A172 (cell line): Measurements from ENCODE around the gene SPRYD3. TPM values are rescaled to one million over a fixed set of nuclear protein-coding genes. Genes with fewer than 3 reads are reported as not detected.

ENCODE experiments used
- DNase-seq: peaks from one replicate; pipeline ENCODE4 v3.0.0-alpha.2; 2015; ENCODE audit warnings: low spot score
- total RNA-seq: library from RNA; depleted of rRNA; stranded (reverse); fragments of >200 nt; shearing (Covaris generic); gene quantifications from 2 replicates; pipeline ENCODE4 v1.2.3, GENCODE V29; 2014

SPRYD3 gene
- total RNA-seq, 1 experiment from 2014 or later, result 15.2 TPM

DNA sequence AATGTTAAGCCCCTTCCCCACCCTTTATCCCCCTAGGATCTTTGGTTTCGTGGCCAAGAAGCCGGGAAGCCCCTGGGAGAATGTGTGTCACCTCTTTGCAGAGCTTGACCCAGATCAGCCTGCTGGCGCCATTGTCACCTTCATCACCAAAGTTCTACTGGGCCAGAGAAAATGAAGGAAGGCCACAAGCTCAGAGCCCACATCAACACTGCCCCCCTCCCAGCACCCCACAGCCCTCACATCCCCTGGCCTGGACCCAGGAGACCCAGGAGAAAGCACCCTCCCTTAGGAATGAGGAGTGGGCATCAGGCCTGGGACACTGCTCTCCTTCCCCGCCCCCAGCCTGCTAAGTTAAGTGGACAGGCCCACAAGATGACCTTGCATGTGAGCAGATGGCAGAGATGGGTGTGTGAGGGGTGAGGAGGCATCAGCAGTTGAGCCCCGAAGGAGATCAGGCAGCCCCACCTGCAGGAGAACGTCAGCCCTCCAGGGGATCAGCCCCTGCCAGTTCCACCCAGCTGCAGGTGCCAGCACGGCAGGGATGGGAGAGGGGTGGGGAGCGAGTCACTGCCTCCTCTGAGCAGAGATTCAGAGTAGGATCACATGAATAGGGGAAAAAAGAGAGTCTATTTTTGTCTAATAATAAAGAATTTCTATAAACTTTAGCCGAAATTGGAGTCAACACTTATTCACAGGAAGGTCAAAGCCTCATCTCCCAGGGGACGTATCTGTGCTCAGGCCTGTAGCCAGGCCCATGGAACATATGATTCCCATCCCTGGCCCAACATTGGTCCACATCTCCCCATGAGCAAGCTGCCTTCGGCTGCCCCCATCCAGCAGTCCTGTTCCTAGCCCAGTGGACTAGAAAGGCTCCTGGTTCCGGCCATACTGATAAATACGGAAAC is 15.2 kb downstream of the SPRYD3 start:
- DNase-seq, result peak; percentile 47

DNA sequence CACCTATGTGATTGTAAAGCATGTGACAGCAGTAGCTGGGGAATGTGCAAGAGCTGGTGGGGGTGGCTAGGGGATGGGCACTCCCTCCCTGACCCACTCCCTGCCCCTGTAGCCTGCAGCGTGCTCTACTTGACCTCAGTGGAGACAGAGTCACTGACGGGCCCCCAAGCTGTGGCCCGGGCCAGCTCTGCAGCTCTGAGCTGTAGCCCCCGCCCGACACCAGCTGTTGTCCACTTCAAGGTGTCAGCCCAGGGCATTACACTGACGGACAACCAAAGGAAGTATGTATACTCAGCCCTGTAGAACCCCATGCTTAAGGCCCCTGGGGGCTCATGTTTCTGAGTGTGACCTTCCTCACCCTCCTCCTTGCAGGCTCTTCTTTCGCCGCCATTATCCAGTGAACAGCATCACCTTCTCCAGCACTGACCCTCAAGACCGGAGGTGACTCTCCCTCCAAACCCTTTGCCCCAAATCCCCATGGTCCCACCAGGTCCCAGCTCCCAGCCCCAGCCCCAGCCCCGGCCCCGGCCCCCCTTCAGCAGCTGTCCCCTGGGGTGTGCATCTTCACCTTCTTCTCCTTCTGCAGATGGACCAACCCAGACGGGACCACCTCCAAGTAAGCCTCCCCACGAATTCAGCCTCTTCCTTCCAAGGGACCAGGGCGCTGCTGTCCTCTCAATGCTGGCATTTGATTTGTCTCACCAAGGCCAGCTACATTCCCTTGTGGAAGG is 16.0 kb downstream of the SPRYD3 start:
- DNase-seq, result no peak

DNA sequence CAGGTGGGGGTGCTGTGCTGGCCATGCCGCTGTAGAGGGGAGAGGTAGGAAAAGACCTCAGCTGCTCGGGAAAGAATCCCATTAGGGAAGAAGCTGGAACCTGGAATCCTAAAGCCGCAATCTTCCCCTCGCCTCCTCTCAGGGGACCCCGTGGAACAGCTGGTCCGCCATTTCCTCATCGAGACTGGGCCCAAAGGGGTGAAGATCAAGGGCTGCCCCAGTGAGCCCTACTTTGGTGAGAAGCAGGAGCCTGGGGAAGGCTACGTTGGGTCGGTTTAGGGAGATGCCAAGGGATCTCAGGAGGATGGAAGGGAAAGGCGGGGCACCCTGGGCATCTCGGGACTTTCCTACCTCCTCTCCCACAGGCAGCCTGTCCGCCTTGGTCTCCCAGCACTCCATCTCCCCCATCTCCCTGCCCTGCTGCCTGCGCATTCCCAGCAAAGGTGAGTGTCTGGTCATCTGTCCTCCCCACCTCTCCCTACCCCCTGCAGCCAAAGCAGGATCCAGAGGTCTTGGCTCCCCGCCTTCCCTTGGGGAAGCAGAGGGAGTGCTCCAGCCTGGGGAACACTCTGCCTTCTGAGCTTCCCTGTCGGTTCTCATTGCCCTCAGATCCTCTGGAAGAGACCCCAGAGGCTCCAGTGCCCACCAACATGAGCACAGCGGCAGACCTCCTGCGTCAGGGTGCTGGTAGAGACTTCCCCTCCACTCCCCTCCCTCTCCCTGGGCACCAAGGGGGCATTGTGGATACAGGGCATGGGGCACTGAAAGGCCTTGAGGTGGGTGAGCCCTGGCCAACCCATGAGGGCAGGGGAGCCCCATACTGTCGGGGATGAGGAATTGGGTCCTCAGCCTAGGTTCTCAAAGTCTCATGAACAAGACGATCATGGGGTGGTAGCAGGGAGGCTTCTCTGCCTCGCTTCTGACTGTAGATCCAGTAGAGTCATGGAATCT is 16.9 kb downstream of the SPRYD3 start:
- no peak for DNase-seq

DNA sequence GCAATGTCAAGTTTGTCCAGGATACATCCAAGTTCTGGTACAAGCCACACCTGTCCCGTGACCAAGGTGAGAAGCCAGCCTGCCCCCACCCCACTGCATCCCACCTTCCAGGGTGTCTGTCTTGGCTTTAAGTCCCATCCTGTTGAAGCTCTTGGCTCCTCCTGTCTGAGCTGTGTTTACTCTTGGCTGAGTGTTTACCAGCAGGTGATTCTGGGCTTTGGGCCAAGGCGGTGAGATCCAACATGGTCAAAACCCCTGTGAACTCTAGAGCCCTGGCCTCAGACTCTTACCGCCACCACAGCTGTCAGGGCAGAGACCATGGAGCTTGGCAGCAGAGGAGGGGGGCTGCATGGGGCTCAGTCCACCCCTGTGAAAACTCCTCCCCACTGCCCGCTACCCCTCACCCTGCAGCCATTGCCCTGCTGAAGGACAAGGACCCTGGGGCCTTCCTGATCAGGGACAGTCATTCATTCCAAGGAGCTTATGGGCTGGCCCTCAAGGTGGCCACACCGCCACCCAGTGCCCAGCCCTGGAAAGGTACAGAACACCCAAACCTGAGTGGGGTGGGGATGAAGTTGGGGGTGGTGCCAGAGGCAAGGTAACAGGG is 17.7 kb downstream of the SPRYD3 start:
- DNase-seq, result peak; percentile 42

DNA sequence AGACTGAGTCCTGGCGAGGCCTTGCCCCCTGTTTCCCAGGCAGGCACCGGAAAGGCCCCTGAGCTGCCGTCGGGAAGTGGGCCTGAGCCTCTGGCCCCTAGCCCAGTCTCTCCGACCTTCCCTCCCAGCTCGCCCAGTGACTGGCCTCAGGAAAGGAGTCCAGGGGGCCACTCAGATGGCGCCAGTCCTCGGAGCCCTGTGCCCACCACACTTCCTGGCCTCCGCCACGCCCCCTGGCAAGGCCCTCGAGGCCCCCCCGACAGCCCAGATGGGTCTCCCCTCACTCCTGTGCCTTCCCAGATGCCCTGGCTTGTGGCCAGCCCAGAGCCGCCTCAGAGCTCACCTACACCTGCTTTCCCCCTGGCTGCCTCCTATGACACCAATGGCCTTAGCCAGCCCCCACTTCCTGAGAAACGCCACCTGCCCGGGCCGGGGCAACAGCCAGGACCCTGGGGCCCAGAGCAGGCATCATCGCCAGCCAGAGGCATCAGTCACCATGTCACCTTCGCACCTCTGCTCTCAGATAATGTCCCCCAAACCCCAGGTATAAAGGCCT is 18.4 kb downstream of the SPRYD3 start:
- DNase-seq, result no peak

DNA sequence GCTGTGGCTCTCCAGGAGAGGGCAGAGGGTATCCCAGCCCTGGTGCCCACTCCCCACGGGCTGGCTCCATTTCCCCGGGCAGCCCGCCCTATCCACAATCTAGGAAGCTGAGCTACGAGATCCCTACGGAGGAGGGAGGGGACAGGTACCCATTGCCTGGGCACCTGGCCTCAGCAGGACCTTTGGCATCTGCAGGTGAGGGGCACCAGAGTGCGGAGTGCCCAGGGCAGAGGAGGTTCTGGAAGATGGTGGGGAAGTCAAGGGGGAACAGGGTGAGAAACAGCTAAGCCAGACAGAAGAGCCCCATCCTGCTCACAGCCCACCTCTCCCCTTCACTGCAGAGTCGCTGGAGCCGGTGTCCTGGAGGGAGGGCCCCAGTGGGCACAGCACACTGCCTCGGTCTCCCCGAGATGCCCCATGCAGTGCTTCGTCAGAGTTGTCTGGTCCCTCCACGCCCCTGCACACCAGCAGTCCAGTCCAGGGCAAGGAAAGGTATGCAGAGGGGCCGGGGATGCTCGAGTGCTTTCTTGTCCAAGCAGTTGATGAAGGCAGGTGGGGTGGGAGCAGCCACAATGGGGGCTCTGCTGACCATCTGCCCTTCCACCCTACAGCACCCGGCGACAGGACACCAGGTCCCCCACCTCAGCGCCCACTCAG is 19.0 kb downstream of the SPRYD3 start:
- DNase-seq, result no peak

DNA sequence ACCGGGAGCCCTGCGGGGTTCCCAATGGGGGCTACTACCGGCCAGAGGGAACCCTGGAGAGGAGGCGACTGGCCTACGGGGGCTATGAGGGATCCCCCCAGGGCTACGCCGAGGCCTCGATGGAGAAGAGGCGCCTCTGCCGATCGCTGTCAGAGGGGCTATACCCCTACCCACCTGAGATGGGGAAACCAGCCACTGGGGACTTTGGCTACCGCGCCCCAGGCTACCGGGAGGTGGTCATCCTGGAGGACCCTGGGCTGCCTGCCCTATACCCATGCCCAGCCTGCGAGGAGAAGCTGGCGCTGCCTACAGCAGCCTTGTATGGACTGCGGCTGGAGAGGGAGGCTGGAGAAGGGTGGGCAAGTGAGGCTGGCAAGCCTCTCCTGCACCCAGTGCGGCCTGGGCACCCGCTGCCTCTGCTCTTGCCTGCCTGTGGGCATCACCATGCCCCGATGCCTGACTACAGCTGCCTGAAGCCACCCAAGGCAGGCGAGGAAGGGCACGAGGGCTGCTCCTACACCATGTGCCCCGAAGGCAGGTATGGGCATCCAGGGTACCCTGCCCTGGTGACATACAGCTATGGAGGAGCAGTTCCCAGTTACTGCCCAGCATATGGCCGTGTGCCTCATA is 19.6 kb downstream of the SPRYD3 start:
- no peak for DNase-seq

DNA sequence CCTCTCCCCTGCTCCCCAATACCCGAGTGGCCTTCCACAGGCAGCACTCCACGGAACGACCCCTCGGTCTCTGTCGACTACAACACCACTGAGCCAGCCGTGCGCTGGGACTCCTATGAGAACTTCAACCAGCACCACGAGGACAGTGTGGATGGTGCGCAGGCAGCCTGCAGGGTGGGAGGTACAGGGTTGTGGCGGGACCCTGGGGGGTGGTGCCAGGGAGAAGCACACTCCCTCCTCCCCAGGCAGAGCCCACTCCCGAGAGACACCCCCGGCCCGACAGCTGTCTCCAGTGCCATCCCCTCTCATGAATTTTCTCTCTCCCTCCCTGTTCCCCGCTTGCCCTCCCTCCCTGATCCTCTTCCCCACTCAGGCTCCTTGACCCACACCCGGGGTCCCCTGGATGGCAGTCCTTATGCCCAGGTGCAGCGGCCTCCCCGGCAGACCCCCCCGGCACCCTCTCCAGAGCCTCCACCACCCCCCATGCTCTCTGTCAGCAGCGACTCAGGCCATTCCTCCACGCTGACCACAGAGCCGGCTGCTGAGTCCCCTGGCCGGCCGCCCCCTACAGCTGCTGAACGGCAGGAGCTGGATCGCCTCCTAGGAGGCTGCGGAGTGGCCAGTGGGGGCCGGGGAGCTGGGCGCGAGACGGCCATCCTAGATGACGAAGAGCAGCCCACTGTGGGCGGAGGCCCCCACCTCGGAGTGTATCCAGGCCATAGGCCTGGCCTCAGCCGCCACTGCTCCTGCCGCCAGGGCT is 20.3 kb downstream of the SPRYD3 start:
- DNase-seq, result no peak

DNA sequence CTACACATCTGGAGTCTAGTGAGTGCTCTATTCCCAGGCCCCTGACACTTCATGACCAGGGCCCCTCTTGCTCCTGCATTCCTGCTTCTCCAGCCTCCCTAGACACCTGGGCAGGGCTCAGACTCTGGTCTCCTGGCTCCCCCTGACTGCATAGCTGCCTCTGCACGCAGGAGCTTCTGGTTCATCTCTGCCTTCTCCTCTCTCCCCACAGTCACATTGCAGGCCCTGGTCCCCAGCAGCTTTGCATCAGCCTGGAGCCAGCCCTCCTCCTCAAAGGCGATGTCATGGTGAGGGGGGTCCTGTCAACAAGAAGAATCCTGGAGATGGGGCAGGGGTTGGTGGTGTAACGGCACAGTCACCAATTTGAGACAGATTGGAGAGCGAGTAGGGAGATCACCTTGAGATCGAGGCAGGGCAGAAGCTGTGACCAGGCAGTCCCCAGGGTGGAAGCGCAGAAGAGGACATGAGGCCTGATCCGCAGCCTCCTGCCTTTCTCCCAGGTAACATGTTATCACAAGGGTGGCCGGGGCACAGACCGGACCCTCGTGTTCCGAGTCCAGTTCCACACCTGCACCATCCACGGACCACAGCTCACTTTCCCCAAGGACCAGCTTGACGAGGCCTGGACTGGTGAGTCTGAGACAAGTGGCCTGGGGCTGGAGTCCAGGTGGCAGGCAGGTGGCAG is 21.2 kb downstream of the SPRYD3 start:
- no peak for DNase-seq

DNA sequence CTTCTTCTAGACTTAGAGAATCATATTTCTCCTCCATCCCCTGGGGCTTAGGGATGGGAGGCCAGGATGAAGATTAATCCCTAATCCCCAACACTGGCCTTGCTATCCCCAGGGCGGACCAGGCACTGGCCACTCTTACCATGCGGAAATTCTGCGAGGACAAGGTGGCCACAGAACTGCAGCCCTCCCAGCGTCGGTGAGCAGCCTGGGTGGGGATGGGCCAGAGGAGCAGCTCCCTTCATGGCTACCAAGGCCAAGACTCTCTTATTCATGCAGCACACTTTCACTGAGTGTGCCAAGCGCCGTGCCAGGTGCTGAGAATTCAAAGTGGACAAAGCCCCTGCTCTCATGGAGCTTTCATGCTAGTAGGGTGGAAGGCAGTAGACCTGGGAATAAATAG is 22.3 kb downstream of the SPRYD3 start:
- no peak for DNase-seq

DNA sequence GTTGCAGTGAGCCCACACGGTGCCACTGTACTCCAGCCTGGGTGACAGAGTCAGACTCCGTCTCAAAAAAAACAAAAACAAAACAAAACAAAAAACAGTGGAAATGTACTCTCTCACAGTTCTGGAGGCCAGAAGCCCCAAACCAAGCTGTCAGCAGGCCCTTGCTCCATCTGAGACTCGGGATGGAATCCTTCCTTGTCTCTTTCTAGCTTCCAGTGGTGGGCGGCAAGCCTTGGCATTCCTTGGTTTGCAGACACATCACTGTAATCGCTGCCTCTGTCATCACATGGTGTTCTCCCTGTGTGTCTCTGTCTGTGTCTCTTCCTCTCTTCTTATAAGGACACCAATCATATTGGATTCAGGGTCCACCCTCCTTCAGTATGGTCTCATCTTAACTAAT is 22.9 kb downstream of the SPRYD3 start:
- DNase-seq, result no peak

DNA sequence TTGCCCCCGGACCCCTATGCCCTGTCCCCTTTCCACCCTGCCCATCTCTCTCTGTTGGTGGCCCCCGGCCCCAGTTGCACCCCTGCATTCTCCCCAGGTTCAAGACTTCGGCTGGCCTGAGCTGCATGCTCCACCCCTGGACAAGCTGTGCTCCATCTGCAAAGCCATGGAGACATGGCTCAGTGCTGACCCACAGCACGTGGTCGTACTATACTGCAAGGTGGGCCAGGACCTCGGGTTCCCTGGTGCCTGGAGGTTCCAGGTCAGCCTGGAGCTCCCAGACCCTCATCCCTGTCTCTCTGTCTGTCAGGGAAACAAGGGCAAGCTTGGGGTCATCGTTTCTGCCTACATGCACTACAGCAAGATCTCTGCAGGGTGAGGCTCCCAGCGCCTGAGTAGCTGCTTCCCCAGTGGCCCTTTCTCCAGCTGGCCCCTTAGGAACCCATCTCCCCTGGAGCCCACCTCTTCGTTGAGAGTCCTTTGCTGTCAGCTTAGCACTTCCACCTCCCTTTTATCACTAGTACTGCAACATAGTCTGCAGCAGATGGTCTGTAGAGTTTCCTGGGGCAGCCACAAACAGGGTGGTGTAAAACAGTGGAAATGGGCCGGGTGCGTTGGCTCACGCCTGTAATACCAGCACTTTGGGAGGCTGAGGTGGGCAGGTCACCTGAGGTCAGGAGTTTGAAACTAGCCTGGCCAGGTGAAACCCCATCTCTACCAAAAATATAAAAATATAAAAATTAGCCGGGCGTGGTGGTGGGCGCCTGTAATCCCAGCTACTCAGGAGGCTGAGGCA is 23.5 kb downstream of the SPRYD3 start:
- no peak for DNase-seq

DNA sequence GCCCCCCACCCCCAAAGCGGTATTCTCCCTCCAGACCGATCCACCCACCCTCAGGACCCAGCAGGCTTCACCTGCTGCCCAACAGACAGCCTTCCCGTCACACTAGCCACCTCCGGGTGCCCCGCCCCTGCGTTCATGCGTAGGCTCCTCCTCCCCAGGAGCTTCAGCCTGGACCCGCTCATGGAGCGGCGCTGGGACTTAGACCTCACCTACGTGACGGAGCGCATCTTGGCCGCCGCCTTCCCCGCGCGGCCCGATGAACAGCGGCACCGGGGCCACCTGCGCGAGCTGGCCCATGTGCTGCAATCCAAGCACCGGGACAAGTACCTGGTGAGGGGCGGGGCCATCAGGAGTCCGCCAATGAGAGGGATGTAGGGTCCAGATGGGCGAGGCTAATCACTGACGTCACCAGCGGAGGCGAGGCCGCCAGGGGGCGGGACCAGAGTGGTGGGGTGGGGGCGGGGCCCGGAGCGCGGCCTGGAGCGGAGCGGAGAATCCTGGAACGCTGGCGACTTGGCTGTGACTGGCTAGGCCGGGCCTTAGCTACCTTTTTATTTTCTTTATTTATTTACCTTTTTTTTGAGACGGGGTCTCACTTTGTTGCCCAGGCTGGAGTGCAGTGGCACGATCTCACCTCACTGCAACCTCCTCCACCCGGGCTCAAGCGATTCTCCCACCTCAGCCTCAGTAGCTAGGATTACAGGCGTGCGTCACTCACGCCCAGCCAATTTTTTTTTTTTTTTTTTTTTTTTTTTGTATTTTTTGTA is 24.9 kb downstream of the SPRYD3 start:
- DNase-seq, result no peak

DNA sequence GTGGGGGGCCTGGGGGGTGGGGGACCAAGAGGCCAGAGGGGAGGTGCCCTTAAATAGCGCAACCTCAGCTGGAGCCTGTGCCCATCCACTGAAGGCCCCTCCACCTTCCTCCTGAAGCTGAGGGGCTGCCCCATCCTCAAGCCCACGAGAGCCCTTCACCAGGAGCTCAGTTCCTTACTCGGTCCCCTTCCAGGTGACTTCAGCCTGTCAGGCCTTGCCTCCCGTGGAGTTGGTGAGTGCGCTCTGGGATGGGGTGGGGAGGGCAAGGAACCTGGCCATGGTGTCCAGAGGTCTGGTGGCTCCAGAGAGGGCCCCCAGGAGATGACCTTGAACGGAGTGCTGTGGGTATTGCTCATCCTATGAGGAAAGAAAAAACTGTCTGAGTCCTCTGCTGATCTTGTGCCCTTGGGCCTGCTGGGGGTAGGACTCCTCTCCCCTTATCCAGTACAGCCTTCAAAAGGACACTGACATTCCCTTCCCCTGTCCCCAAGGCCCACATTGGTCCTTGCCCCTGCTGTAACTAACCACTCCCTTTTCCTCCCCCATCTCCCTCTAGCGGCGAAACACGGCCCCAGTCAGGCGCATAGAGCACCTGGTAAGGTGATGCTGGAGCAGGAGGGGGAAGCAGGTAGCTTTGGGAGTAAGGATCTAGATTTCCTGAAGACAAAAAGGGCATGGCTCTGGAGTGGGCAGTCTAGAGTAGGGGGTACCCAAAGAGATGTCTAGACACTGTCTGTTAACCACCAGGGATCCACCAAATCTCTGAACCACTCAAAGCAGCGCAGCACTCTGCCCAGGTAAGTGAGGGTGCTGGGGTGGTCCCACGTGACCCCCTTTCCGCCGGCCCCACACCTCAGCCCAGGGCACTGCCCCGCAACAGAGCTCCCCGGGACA is 25.7 kb downstream of the SPRYD3 start:
- DNase-seq, result no peak

DNA sequence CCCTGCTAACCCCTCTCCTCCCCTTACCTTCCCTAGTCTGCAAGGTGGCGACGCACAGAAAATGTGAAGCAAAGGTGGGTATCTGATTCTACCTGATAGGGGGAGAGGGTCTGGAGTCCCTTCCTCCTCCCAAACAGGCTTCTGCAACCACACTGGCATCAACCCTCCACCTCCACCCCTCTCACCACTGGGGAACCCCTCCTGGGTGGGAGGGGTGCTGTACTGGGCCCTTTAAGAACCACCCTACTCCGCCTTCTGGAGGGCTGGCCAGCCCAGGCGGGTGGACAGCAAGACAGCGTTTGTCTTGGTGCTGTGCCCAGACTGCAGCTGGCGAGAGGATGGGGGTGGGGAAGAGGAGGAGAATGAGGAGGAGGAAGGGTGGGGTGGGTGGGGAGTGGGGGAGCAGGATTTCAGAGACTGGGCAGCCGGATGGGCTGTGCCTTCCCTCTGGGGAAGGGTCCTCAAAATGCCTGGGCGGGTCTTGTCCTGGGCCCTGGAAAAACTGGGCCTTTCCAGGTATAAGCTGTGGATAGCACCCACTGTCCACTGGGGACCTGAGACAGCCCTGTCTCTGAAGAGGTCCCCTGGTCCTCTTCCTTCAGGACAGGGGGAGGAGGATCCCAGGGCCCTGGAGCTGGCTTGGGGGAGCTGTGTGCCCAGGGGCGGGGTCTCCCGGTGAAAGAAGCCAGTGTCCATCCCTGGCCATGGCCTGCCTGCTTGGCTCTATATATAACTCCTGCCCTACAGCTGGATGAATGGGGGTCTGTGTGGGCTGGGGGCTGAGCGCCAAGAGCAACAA is 26.6 kb downstream of the SPRYD3 start:
- DNase-seq, result peak; percentile 64
